RPMI7951 (cell line): ENCODE results near the gene PANK4. TPM values are rescaled to one million over a fixed set of nuclear protein-coding genes. Genes with fewer than 3 reads are reported as not detected.

Experiments used
- DNase-seq: peaks from one replicate; pipeline ENCODE4 v3.0.0-alpha.2; 2012; ENCODE audit warnings: low read depth
- total RNA-seq: library from RNA; depleted of rRNA; stranded (reverse); fragments of >200 nt; shearing (Covaris generic); gene quantifications from 2 replicates; pipeline ENCODE4 v1.2.3, GENCODE V29; 2014

Gene PANK4
- total RNA-seq, 1 experiment from 2014 or later: 15.0 TPM

DNA sequence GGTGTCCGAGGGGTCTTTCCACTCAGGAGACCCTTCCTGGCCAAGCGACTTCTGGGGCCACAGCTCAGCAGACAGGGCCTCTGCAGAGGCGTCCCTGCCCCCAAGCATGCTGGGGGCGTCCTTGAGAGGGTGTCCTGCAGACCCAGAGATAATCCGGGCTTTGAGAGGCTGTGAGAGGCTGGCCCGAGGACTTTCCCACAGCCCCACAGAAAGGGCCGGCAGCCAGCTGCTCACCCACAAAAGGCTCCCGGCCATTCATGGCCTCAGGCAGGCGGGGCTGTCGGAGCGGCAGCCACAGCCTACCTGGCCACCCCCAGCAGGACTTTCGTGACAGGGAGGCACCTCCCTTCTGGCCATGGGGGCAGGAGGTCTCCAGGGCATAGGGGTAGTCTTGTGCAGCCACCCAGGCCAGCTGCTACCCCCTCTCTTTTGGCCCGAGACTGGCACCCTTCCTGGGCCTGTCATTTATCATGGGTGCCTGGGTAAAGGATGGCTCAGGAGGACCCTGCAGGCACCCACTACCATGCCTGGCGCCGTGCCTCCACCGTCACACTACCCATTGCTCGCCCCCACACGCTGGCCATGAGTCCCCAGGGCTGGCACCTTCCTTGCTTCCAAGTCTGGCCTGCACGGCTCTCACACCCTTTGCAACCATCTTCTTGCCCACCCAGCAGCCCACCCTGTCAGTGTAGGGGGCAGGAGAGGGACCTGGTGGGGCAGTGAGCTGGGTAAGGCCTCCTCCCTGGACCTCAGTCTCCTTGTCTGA, 18.7 kb upstream of the PANK4 start:
- DNase-seq: peak; percentile 17

GRCh38 chr1:2544093-2544874, 17.9 kb upstream of the PANK4 start:
- DNase-seq: peak; percentile 51

DNA sequence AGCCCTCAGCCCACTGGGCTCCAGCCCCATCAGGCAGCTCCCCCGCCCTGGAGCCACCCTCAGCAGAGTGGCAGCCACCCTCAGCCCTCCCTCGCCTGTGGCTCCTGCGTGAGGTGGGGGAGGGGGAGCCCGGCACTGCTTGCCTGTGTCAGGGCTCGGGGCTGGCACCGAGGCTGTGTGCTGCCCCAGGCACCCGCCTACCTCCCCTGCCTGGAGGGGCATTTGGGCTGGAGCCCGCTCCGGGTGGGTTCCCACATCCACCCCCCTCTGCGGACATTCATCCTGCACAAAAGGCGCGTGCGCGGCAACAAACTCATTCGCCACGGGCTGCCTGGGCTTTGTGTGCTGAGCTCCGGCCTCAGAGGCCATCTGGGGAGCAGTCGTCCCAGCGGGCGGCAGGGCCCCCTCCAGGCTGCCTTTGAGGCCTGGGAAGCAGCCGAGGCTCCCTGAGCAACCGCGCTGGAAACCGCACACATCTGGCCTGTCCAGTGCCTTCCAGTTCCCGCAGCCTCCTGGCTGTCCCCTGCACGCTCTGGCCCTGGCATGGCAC, 17.2 kb upstream of the PANK4 start:
- DNase-seq: peak; percentile 76

DNA sequence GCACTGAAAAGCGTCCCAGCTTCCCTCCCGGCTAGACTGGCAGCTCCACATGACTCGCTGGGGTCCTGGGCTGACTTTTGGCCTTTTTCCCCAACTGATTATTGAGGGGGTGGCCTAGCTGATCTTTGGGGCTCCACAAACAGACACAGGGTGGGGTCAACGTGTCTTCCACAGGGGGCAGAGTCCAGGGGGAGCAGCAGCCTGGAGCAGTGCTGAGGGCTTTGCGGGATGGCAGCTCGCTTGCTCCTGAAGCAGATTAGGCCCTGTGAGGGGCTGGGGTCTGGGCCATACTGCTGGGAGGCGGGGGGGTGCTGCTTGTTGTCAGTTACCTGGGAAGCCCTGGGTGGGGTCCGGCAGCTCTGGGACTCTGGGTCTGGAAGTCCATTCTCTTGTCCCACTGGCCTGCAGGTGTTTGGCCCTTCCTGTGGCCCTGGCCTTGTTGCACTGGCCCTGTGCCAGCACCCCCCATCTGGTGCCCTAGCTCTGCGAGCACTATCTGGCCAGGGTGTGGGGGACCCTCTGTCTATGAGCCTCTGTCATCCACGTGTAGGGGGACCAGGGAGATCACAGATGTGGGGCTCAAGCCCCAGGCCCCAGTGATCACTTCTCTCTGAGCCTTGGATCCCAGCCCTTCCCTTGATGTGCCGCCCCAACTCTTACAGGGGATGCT, 16.0 kb upstream of the PANK4 start:
- no peak for DNase-seq

DNA sequence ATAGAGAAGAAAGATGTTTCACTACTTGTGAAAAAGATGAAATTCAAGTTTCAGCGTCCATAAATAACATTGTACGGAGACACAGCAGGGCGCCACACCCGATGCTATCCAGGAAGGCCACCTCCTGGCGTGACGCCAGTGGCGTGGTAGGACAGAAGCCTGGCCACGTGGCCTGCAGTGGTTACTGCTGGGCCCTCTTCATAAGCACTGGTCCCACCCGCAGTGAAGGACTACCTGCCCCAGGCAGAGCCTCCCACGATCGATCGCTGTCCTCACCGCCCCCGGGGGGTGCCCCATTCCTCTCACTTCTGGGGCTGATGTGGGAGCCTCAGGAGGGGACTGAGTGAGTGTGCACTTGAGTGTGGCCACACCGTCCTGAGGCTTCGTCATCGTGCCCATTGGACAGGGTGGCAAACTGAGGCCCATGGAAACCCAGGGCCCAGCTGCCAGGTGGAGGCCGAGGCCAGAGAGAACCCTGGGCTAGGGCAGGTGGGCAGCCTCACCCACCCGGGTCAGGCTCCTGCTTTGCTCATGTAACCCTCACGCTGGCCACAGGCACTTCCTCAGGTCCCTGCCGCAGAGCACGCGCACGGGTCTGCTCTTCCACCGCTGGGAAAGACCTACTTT, 15.3 kb upstream of the PANK4 start:
- DNase-seq: no peak

DNA sequence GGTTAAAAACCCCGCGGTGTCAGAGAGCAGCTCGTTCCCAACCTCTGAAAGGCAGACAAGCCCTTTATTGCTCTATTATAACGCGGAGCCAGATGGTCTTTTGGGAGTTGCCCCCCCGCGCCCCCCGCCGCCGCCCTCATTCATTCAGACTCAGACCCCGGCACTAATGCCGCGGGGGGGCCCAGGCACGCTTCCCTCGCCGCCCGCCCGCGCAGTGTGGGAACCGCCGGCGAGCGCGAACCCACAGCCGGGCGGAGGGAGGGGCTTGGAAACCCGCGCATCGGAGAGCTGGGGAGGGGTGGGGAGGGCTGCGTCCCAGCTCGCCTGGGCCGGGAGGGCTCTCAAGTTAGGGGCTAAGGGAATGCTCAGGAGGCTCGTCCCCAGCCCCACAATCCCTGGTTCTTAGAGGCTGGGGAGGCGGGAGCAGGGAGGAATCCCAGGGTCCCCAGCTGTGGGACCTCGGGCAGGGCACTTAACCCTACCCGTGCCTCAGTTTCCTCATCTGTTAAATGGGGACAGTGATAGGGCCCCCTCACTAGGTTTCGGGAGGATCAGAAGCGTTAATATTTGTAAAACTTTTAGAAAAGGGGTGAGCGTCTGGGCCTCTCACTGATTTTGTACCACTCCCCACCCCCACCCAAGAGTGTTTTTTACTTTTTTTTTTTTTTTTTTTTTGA, 14.6 kb upstream of the PANK4 start:
- DNase-seq: no peak

- no peak for DNase-seq
Measured at GRCh38 chr1:2539312-2539907, 13.0 kb upstream of the PANK4 start.

- DNase-seq: no peak
Measured at GRCh38 chr1:2538872-2539271, 12.5 kb upstream of the PANK4 start.

- no peak for DNase-seq
Measured at GRCh38 chr1:2538376-2538775, 12.0 kb upstream of the PANK4 start.

DNA sequence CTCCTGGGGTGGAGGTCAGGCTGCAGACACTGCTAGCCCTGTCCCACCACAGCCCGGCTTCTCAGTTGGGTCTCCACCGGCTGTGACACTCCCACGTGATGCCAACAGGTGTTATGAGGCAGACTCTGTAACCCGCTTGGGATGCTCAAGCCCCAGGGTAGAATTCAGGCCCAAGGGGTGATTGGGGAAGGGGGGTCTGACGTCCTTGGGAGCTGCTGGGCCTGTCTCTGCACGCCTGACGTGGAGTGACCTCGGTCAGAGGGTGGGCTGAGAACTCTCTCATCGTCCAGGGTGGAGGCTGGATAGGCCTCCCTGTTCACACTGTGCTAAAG, 11.4 kb upstream of the PANK4 start:
- DNase-seq: no peak

DNA sequence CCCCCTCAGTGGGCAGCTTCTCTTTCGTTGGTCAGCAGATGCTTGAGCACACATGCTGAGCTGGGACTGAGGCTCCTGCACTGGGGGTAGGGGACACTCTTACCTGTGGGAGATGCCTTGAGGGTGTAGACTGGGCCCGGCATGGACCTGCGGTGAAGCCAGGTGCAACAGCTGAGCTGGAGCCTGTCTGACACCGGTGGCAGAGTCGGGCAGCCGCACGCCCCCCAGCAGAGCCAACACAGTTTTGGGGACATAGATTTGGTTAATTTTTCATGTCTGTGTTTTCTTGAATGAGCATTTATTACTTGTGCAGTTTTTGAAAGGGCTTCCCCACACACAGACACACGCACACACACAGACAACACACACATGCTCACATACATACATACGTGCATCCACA, 9.6 kb upstream of the PANK4 start:
- no peak for DNase-seq

DNA sequence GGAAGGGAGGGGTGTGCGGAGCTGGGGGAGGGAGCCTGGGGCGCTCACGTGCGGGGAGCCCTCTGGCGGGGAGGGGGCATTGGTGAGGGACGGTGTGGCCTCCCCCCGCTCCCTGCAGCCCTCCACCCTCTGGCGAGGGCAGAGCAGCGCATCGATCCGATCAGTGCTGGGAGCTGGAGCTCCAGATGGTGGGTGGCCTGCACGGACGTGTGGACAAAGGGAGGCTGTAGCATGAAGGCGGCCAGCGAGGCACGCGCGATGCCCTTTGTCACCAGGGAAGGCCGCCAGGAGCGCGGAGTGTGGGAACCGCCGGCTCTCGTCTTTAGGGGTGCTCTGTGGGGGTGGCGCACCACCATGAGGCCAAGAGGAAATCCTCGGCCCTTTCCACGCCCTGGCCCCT, 9.1 kb upstream of the PANK4 start:
- no peak for DNase-seq

DNA sequence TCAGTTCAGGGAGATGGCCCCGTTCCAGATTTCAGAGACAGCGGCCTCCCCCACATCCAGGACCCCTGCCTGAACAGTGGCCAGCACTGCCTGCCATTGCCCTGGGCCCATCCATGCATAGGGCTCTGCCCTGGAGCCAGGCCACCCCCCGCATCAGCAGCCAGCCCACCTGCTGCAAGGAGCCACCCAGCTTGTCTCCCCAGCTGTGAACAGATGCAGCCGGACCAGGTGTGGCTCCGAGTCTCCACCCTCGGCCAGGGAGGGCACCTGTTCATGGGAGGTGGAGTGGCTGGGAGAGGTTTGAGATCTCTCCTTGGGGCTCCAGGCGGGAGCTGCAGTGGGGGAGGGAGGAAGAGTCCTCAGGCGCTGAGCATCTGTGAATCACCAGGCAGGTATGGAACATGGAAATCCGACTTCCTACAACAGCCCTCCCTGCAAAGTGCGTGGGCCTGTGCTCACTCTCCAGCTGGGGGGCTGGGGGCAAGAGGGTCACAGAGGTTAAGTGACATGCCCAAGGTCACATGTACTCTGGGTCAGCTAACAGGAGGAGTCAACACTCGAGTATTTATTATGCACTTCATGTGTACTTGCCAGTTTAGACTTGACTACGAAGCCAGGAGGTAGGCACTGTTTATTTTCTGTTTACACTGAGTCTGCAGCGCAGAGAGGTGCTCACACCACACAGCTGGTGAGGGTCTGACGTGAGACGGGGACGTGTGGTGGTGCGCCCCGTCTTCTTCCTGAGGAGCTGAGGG, 8.5 kb upstream of the PANK4 start:
- no peak for DNase-seq

GRCh38 chr1:2534315-2534686, 7.9 kb upstream of the PANK4 start:
- DNase-seq: no peak

- no peak for DNase-seq
Measured at GRCh38 chr1:2533365-2533764, 7.0 kb upstream of the PANK4 start.

DNA sequence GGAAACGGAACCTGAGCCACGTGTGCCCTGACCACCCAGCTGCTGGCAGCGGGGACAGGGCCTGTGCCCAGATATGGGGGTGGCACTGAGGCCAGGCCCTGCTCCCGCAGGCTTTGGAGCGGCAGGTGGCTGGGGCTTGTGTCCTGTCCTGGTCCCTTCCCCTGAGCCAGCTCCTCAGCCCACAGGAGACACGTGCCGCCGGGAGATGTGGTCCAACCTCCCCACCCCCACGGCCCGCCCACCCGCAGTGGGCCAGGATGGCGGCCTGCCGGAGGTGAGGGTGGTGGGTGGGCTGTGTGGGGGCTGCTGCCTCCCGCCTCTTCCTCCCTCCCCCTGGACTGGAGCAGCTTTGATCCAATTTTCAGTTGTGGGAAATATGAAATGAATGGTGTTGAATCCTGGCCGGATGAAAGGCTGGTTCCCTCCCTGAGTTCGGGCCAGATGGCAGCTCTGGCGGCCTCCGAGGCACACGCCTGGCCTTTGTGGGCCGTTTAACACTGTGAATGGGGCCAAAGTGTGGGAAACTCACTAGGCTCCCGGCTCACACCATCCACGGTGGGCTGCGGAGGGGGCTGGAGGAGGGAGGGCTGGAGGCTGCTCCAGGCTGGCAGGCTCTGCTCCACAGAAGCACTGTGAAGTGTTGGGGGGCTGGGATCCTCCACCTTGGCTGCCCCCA, 6.2 kb upstream of the PANK4 start:
- no peak for DNase-seq

- DNase-seq: no peak
Measured at GRCh38 chr1:2530513-2531361, 4.3 kb upstream of the PANK4 start.

DNA sequence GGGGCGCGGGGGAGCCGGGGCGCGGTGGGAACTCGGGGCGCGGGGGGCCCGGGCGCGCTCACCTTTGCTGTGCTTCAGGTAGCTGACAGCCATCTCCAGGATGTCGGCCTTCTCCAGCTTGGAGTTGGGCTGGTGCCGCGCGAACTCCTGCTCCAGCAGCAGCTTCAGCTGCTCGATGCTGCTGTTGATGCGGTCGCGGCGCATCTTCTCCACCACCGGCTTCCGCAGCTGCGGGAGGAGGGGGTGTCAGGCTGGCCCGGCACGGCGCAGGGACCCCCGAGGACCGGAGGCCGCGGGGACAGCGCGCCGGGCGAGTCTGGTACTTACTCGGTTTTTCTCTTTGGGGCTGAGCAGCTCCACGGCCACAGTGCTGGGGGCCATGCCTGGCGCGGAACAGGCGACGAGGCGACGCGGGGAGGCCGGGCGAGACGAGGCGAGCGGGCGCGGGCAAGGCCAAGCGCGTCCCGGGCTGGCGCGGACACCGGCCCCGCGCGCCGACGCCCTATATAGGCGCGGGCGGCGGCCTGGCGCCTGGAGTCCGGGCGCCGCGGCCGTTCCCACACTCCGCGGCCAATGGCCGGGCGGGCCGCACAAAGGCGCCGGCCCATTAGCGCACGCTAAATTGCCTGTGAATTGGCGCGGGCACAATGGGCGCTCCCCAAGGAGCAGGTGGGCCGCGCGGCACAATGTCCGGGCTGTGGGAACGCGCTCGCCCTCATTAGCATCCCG, 3.6 kb upstream of the PANK4 start, which contains the start of gene HES5:
HES5 (minus strand) TSS at position 480 of the 729 bp plus-strand sequence; CDS start at position 381, 99 bp downstream.
- no peak for DNase-seq
